Mesenchymal stem cell (in vitro differentiated cells and primary cell): ENCODE data around the gene NTRK1.

Experiments used
- DNase-seq: peaks from one replicate; pipeline ENCODE4 v3.0.0-alpha.2; 2013
- H2AFZ ChIP-seq: one replicate; pipeline ENCODE4 v1.6.1; 2013; ENCODE audit warnings: low read depth, mild to moderate bottlenecking, control low read depth, inconsistent platforms, low read length, moderate library complexity
- H2AK5ac ChIP-seq: 2 replicates; pipeline ENCODE4 v1.6.1; 2013; ENCODE audit warnings: low read length, moderate library complexity, mild to moderate bottlenecking, inconsistent platforms; ENCODE audit not compliant: severe bottlenecking
- H2BK120ac ChIP-seq: one replicate; pipeline ENCODE4 v1.6.1; 2013; ENCODE audit warnings: low read depth, mild to moderate bottlenecking, inconsistent platforms, low read length, moderate library complexity
- H2BK12ac ChIP-seq, 2 experiments: one replicate each; pipeline ENCODE4 v1.6.1; 2013; ENCODE audit warnings: inconsistent platforms in 2 of 2, low read length in 2 of 2, mild to moderate bottlenecking in 2 of 2, moderate library complexity in 2 of 2, control low read depth in 1 of 2
- H2BK15ac ChIP-seq: one replicate; pipeline ENCODE4 v1.6.1; 2013; ENCODE audit warnings: mild to moderate bottlenecking, low read depth, inconsistent platforms; ENCODE audit not compliant: poor library complexity, severe bottlenecking
- H2BK5ac ChIP-seq: 2 replicates; pipeline ENCODE4 v1.6.1; 2013; ENCODE audit warnings: low read depth, mild to moderate bottlenecking, low read length, control low read depth, inconsistent platforms; ENCODE audit not compliant: poor library complexity, severe bottlenecking
- H3K14ac ChIP-seq, 2 experiments: one replicate each; pipeline ENCODE4 v1.6.1; 2013; ENCODE audit warnings: inconsistent platforms in 2 of 2, low read length in 2 of 2, control low read depth in 1 of 2, mild to moderate bottlenecking in 1 of 2, moderate library complexity in 1 of 2
- H3K18ac ChIP-seq, 2 experiments: one replicate each; pipeline ENCODE4 v1.6.1; 2013; ENCODE audit warnings: inconsistent platforms in 2 of 2, low read length in 2 of 2, control low read depth in 1 of 2, low read depth in 1 of 2, mild to moderate bottlenecking in 1 of 2
- H3K23ac ChIP-seq, 2 experiments: one replicate each; pipeline ENCODE4 v1.6.1; 2013; ENCODE audit warnings: inconsistent platforms in 2 of 2, low read length in 2 of 2, mild to moderate bottlenecking in 2 of 2, moderate library complexity in 2 of 2, control low read depth in 1 of 2
- H3K27ac ChIP-seq: 2 replicates; pipeline ENCODE4 v1.5.1; 2013; ENCODE audit warnings: mild to moderate bottlenecking, moderate library complexity, low read length, control low read depth, inconsistent platforms; ENCODE audit not compliant: poor library complexity, severe bottlenecking
- H3K27me3 ChIP-seq, 2 experiments: 2 replicates each; pipeline versions ENCODE4 v1.6.1 to v1.7.0; 2013; ENCODE audit warnings: low read length in 2 of 2, mild to moderate bottlenecking in 2 of 2, moderate library complexity in 2 of 2, control low read depth in 1 of 2, inconsistent platforms in 1 of 2; ENCODE audit not compliant: control insufficient read depth in 1 of 2, insufficient read depth in 1 of 2
- H3K36me3 ChIP-seq, 2 experiments: 2 replicates each; pipeline versions ENCODE4 v1.6.1 to v1.7.0; 2013; ENCODE audit warnings: low read length in 2 of 2, control low read depth in 1 of 2, inconsistent platforms in 1 of 2, low read depth in 1 of 2, mild to moderate bottlenecking in 1 of 2; ENCODE audit not compliant: insufficient read depth in 2 of 2, control insufficient read depth in 1 of 2
- H3K4ac ChIP-seq, 2 experiments: one replicate each; pipeline ENCODE4 v1.6.1; 2013; ENCODE audit warnings: inconsistent platforms in 2 of 2, low read length in 2 of 2, mild to moderate bottlenecking in 2 of 2, moderate library complexity in 2 of 2, control low read depth in 1 of 2, low read depth in 1 of 2
- H3K4me1 ChIP-seq: 2 replicates; pipeline ENCODE4 v1.6.1; 2013; ENCODE audit warnings: low read depth, low read length, control low read depth; ENCODE audit not compliant: control insufficient read depth, insufficient read depth
- H3K4me2 ChIP-seq: 2 replicates; pipeline ENCODE4 v1.6.1; 2013; ENCODE audit warnings: low read length, mild to moderate bottlenecking, inconsistent platforms; ENCODE audit not compliant: poor library complexity, severe bottlenecking
- H3K4me3 ChIP-seq, 2 experiments: 2 replicates each; pipeline versions ENCODE4 v1.5.1 to v1.7.0; 2013; ENCODE audit warnings: low read length in 2 of 2, mild to moderate bottlenecking in 2 of 2, control low read depth in 1 of 2, low read depth in 1 of 2; ENCODE audit not compliant: insufficient read depth in 1 of 2
- H3K79me1 ChIP-seq: replicated peaks from 2 replicates; pipeline ENCODE4 v1.6.1; 2013; ENCODE audit warnings: mild to moderate bottlenecking, control low read depth, low read length, inconsistent platforms; ENCODE audit not compliant: poor library complexity, severe bottlenecking
- H3K9ac ChIP-seq: 2 replicates; pipeline ENCODE4 v1.7.0; 2013; ENCODE audit warnings: mild to moderate bottlenecking, low read length, moderate library complexity
- H3K9me3 ChIP-seq: 2 replicates; pipeline ENCODE4 v1.7.0; 2013; ENCODE audit warnings: mild to moderate bottlenecking, low read length; ENCODE audit not compliant: control insufficient read depth
- H4K8ac ChIP-seq: one replicate; pipeline ENCODE4 v1.6.1; 2013; ENCODE audit warnings: inconsistent platforms, mild to moderate bottlenecking, low read length, moderate library complexity
- H4K91ac ChIP-seq: one replicate; pipeline ENCODE4 v1.6.1; 2013; ENCODE audit warnings: mild to moderate bottlenecking, low read length, inconsistent platforms
- WGBS: methylation state at CpG from one replicate; pipeline ENCODE4 v1.1.7; 2013; ENCODE audit warnings: mixed read lengths; 5-methylcytosine and 5-hydroxymethylcytosine counted together

NTRK1 gene

DNA sequence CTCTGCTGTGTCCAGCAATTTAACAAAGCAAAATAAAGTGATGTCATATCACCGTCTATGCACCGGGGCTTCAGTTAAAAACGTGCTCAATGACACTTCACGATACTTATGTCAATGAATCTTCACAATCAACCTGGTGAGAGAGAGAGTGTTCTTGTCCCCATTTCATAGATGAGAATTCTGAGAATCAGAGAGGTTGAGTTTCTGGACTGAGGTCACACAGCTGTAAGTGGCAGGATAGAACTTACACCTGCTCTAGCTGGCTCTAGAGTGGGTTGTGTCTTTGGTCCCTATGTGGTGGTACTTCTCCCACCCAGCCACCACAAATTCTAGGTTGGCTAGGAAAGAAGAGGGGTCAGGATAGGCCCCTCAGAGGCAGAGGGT is 5.2 kb downstream of the NTRK1 start:
- Histone ChIP-seq H3K14ac (no peak overlapping the region), H4K91ac (no peak overlapping the region), H2AK5ac (no peak overlapping the region), H3K4me1 (peaks cover 8% of the 10 kb centered on the region), H3K27me3 (peaks cover 48 to 55% of the 10 kb centered on the region in 2 experiments), H3K79me1 (no peaks in the 10 kb centered on the region), H4K8ac (no peak overlapping the region), H2BK12ac (no peak overlapping the region), H3K23ac (no peak overlapping the region), H2BK5ac (no peak overlapping the region), H3K18ac (no peak overlapping the region), H3K36me3 (no peaks in the 10 kb centered on the region), H2BK15ac (no peak overlapping the region), H3K4me3 (no peak overlapping the region), H3K9me3 (no peaks in the 10 kb centered on the region), H2AFZ (no peak overlapping the region), H3K4me2 (no peak overlapping the region), H3K27ac (no peak overlapping the region), H3K4ac (no peak overlapping the region), H2BK120ac (no peak overlapping the region), H3K9ac (no peak overlapping the region)
- DNase-seq = no peak
- WGBS = 84% methylated on average over 4 of the region's 4 CpGs

GRCh38 chr1:156866249-156866909 is 5.7 kb downstream of the NTRK1 start:
- H2BK120ac ChIP-seq = no peak overlapping the region
- H3K27ac ChIP-seq = no peak overlapping the region
- no peak overlapping the region for H2AK5ac ChIP-seq
- no peak overlapping the region for H4K91ac ChIP-seq
- H3K9me3 ChIP-seq = no peaks in the 10 kb centered on the region
- H3K4me1 ChIP-seq = peaks cover 4% of the 10 kb centered on the region
- 31% methylated on average over 8 of the region's 12 CpGs for WGBS
- peaks cover 43 to 51% of the 10 kb centered on the region in 2 experiments for H3K27me3 ChIP-seq
- no peak overlapping the region for H2BK15ac ChIP-seq
- H3K4me2 ChIP-seq = no peak overlapping the region
- no peak overlapping the region for H4K8ac ChIP-seq
- H3K79me1 ChIP-seq = no peaks in the 10 kb centered on the region
- no peak overlapping the region for H2BK12ac ChIP-seq
- no peak overlapping the region for H3K23ac ChIP-seq
- no peak overlapping the region for H2AFZ ChIP-seq
- no peak overlapping the region for H3K4me3 ChIP-seq
- no peak overlapping the region for H3K18ac ChIP-seq
- DNase-seq = no peak
- no peak overlapping the region for H3K4ac ChIP-seq
- no peak overlapping the region for H3K14ac ChIP-seq
- H2BK5ac ChIP-seq = no peak overlapping the region
- H3K9ac ChIP-seq = no peak overlapping the region
- H3K36me3 ChIP-seq = no peaks in the 10 kb centered on the region

- Histone ChIP-seq H3K9me3 (no peaks in the 10 kb centered on the region), H2BK15ac (no peak overlapping the region), H3K4me1 (peaks cover 4% of the 10 kb centered on the region), H3K27ac (no peak overlapping the region), H4K8ac (no peak overlapping the region), H3K27me3 (peaks cover 25 to 31% of the 10 kb centered on the region in 2 experiments), H3K4me3 (no peak overlapping the region), H2AK5ac (no peak overlapping the region), H3K36me3 (no peaks in the 10 kb centered on the region), H3K14ac (peak overlapping the region in 1 of 2 experiments; percentile 36), H3K4me2 (no peak overlapping the region), H2AFZ (no peak overlapping the region), H3K9ac (no peak overlapping the region), H3K79me1 (no peaks in the 10 kb centered on the region), H3K4ac (no peak overlapping the region), H3K23ac (no peak overlapping the region), H3K18ac (no peak overlapping the region), H4K91ac (no peak overlapping the region), H2BK120ac (no peak overlapping the region), H2BK5ac (no peak overlapping the region), H2BK12ac (no peak overlapping the region)
- WGBS = 79% methylated on average over 13 of the region's 13 CpGs
- no peak for DNase-seq
These were observed 7.7 kb downstream of the NTRK1 start for GRCh38 chr1:156868341-156868740.

DNA sequence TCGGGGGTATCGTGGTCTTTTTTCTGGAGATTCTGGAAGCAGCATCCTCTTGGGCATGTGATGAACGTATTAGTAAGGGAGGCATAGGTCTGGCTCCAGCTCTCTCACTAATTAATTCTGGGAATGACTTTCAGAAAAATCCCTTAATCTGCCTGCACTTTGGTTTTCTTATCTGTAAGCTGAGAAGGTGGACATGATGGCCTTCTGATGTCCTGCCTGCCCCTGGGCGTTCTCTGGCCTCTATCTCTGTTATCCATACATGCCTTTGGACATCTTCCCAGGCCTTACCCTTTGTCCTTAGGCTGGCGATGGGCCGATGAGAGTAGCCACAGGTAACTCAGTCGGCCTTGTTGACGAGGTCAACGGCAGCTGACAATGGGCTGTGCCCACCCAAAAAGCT is 8.8 kb downstream of the NTRK1 start:
- Histone ChIP-seq H3K27me3 (peaks cover 18 to 27% of the 10 kb centered on the region in 2 experiments), H3K36me3 (no peaks in the 10 kb centered on the region), H3K4ac (no peak overlapping the region), H3K4me1 (peaks cover 4% of the 10 kb centered on the region), H2BK15ac (no peak overlapping the region), H3K4me2 (no peak overlapping the region), H3K4me3 (no peak overlapping the region), H3K27ac (no peak overlapping the region), H3K9me3 (no peaks in the 10 kb centered on the region), H2AFZ (no peak overlapping the region), H2BK120ac (no peak overlapping the region), H4K91ac (no peak overlapping the region), H3K14ac (no peak overlapping the region), H3K18ac (no peak overlapping the region), H3K23ac (no peak overlapping the region), H2BK12ac (no peak overlapping the region), H2AK5ac (no peak overlapping the region), H4K8ac (no peak overlapping the region), H3K9ac (no peak overlapping the region), H3K79me1 (no peaks in the 10 kb centered on the region), H2BK5ac (no peak overlapping the region)
- WGBS = 90% methylated on average over 9 of the region's 9 CpGs
- no peak for DNase-seq
